GM12878 (cell line): ENCODE measurements around the gene ASTL. TPM values are rescaled to one million over a fixed set of nuclear protein-coding genes. Genes with fewer than 3 reads are reported as not detected.

ENCODE experiments used
- ATAC-seq: fragments of 200-7000 bp; cut with Tn5 transposase; 3 replicates; pipeline ENCODE4 v1.9.1; 2020; ENCODE audit warnings: mild to moderate bottlenecking, moderate library complexity
- BruUV-seq: library from RNA; stranded (reverse); fragments of 400-500 nt; replicated peaks from 2 replicates; lab custom pipeline; 2021; lab: Mats Ljungman, UMichigan
- CTCF ChIA-PET: fragments of 300-600 bp; sonication (Branson Sonifier 250); formaldehyde crosslinking; extraction: SDS; loops from one replicate; lab custom pipeline; 2021; ENCODE audit warnings: inconsistent platforms; lab: Yijun Ruan, JAX
- POLR2A ChIA-PET: fragments of 350-600 bp; formaldehyde crosslinking; extraction: SDS; loops from one replicate; lab custom pipeline; 2021; ENCODE audit warnings: inconsistent platforms; lab: Charles Lee
- RAD21 ChIA-PET: fragments of 300-600 bp; sonication (Branson Sonifier 250); formaldehyde crosslinking; loops from one replicate; lab custom pipeline; 2023; ENCODE audit warnings: antibody characterized with exemption; ENCODE audit not compliant: unreplicated experiment; lab: Charles Lee
- SMC1A ChIA-PET: fragments of 300-600 bp; sonication (Branson Sonifier 250); formaldehyde crosslinking; loops from one replicate; lab custom pipeline; 2023; ENCODE audit not compliant: unreplicated experiment, uncharacterized antibody; lab: Charles Lee
- DNase-seq: peaks from one replicate; pipeline ENCODE4 v3.0.0-alpha.2; 2011; ENCODE audit warnings: low read depth, low spot score
- FAIRE-seq: peaks from 3 replicates; lab custom pipeline; 2011; peaks lifted over from hg19 to GRCh38; lab: Jason Lieb, UNC
- H2AFZ ChIP-seq: 2 replicates; pipeline ENCODE4 v1.6.0; 2011; ENCODE audit warnings: low read depth, low read length, control low read depth; ENCODE audit not compliant: control insufficient read depth
- H3K27ac ChIP-seq: 2 replicates; pipeline ENCODE4 v1.5.1; 2011; ENCODE audit warnings: control low read depth; ENCODE audit not compliant: control insufficient read depth, insufficient read depth
- H3K27me3 ChIP-seq, 2 experiments: replicated peaks in 1 of 2; 2 replicates each; pipeline versions ENCODE4 v1.6.0 to v1.6.1; 2011; ENCODE audit warnings: low read length in 1 of 2; ENCODE audit not compliant: control insufficient read depth in 2 of 2, insufficient read depth in 2 of 2
- H3K36me3 ChIP-seq, 2 experiments: 2 replicates each; pipeline ENCODE4 v1.5.1; 2011; ENCODE audit warnings: low read length in 1 of 2; ENCODE audit not compliant: control insufficient read depth in 2 of 2, insufficient read depth in 2 of 2
- H3K4me1 ChIP-seq: 2 replicates; pipeline ENCODE4 v1.6.1; 2011; ENCODE audit warnings: mild to moderate bottlenecking, low read length, moderate library complexity, mixed read lengths; ENCODE audit not compliant: control insufficient read depth, insufficient read depth
- H3K4me2 ChIP-seq: 2 replicates; pipeline ENCODE4 v1.6.0; 2011; ENCODE audit warnings: control low read depth; ENCODE audit not compliant: control insufficient read depth, insufficient read depth
- H3K4me3 ChIP-seq: fragments of 200-600 bp; sonication (generic); 2 replicates; pipeline ENCODE4 v1.5.1; 2016
- H3K79me2 ChIP-seq: 2 replicates; pipeline ENCODE4 v1.6.0; 2011; ENCODE audit warnings: low read length; ENCODE audit not compliant: control insufficient read depth, insufficient read depth
- H3K9ac ChIP-seq: 2 replicates; pipeline ENCODE4 v1.8.0; 2011; ENCODE audit warnings: low read length, control low read depth, mixed read lengths; ENCODE audit not compliant: control insufficient read depth, insufficient read depth
- H3K9me3 ChIP-seq: replicated peaks from 3 replicates; pipeline ENCODE4 v1.5.1; 2011; ENCODE audit warnings: mild to moderate bottlenecking, low read length; ENCODE audit not compliant: control insufficient read depth, insufficient read depth
- H4K20me1 ChIP-seq: 2 replicates; pipeline ENCODE4 v1.6.0; 2011; ENCODE audit not compliant: control insufficient read depth, insufficient read depth
- POLR2AphosphoS2 ChIP-seq: IDR thresholded peaks from 2 replicates; pipeline ENCODE4 v1.6.1; 2011; ENCODE audit warnings: low read depth, mild to moderate bottlenecking, low read length, improper control_type of control experiment, moderate library complexity
- STAT1 ChIP-seq: fragments of 450-650 bp; conservative IDR thresholded peaks from 2 replicates; pipeline ENCODE4 v1.6.1; 2014; ENCODE audit warnings: antibody characterized with exemption, mild to moderate bottlenecking
- WGBS: methylation state at CpG from one replicate; pipeline ENCODE4 v1.1.6; 2016; ENCODE audit warnings: low lambda C conversion rate; ENCODE audit not compliant: insufficient replicate concordance, insufficient coverage; ENCODE audit errors: missing lambda C conversion rate; 5-methylcytosine and 5-hydroxymethylcytosine counted together
- in situ Hi-C: fragments of 300-500 bp; cut with MboI; formaldehyde crosslinking; loops from 9 replicates; pipeline ENCODE4 v1.14.3; 2018; ENCODE audit warnings: mixed read lengths
- intact Hi-C: fragments of 100-400 bp; cut with micrococcal nuclease; formaldehyde crosslinking; loops from one replicate; pipeline ENCODE4 v1.14.2; 2022; ENCODE audit not compliant: unreplicated experiment
- polyA plus RNA-seq, 11 experiments: library from polyadenylated mRNA; depleted of rRNA in 4 of 11; unstranded in 6 of 11; stranded (reverse) in 5 of 11; fragments of >200 nt; fragmentation: Nextera tagmentation in 4 of 11; fragmentation: Illumina TruSeq in 1 of 11; extraction: Ambion mirVana in 4 of 11; extraction: Trizol in 1 of 11; gene quantifications; 1 replicate in 1 of 11; 2 replicates in 10 of 11; pipeline versions ENCODE4 v1.2.1 to v1.2.3, GENCODE V29; 2011 to 2016; ENCODE audit warnings: inconsistent platforms in 2 of 11, missing spikeins in 2 of 11, low read depth in 1 of 11
- total RNA-seq, 4 experiments: library from RNA; depleted of rRNA in 3 of 4; stranded (reverse); fragments of >200 nt in 3 of 4; fragmentation: Illumina TruSeq in 1 of 4; extraction: Trizol in 1 of 4; gene quantifications; 2 replicates each; pipeline versions ENCODE4 v1.2.1 to v1.2.3, GENCODE V29; 2013 to 2021

Gene ASTL
- total and polyA plus RNA-seq, 10 of the 15 experiments (the other 5 are each of a cell fraction or from before 2014, with no cell fraction given) = 0.18 to 1.0 (median 0.38) TPM; not detected in 4

- no peak for TF ChIP-seq STAT1
Observed at GRCh38 chr2:96150791-96151594, 12.7 kb upstream of the ASTL start (continued).

- ChIA-PET SMC1A (interaction anchor here (1.5 to 14.1 kb wide), 4 partner anchors 8 to 24 kb away, joined by 3 to 139 read pairs (median 6); no protein-coding TSS in a partner anchor), CTCF (interaction anchor here (0.9 to 1.6 kb wide), 3 partner anchors 12 to 14 kb away, joined by 3 to 7 read pairs (median 4); partner anchors contain the start of gene ASTL), RAD21 (interaction anchor here (1.4 to 18.1 kb wide), 3 partner anchors 12 to 52 kb away, joined by 4 to 463 read pairs (median 11); partner anchors contain the start of gene ASTL), POLR2A (interaction anchor here (1.0 kb wide), 1 partner anchor 25 kb away, joined by 5 read pairs; no protein-coding TSS in a partner anchor)
- FAIRE-seq (no peak), ATAC-seq (no peak), DNase-seq (no peak)
- Histone ChIP-seq H3K36me3 (no peaks in the 10 kb centered on the region), H3K27ac (no peak overlapping the region), H4K20me1 (no peaks in the 10 kb centered on the region), H3K4me3 (no peak overlapping the region), H3K9ac (no peak overlapping the region), H3K4me2 (no peak overlapping the region), H3K79me2 (peaks cover 4% of the 10 kb centered on the region), H2AFZ (no peak overlapping the region), H3K27me3 (no peaks in the 10 kb centered on the region), H3K4me1 (peaks cover 37% of the 10 kb centered on the region), H3K9me3 (no peaks in the 10 kb centered on the region)
- 81% methylated on average over 6 of the region's 6 CpGs for WGBS
- no TSS peak for BruUV-seq
- intact Hi-C loops = no loop called here
- TF ChIP-seq POLR2AphosphoS2 = no peak
- in situ Hi-C loops = no loop called here
Observed at GRCh38 chr2:96150007-96150640, 11.8 kb upstream of the ASTL start.
